HCT116 (cell line): ENCODE measurements around the gene SLC2A14. TPM values are rescaled to one million over a fixed set of nuclear protein-coding genes. Genes with fewer than 3 reads are reported as not detected.
"Not testable (repeated sequence)": the region's sequence is repeated elsewhere in the genome, so short reads cannot be mapped to it uniquely, and the experiment has no call there.

Source experiments
- ATAC-seq: fragments of 200-7000 bp; cut with Tn5 transposase; 2 replicates; pipeline ENCODE4 v1.9.1; 2020; ENCODE audit warnings: mild to moderate bottlenecking, moderate library complexity
- BruUV-seq: library from RNA; stranded (reverse); fragments of 400-500 nt; replicated peaks from 2 replicates; lab custom pipeline; 2021; lab: Mats Ljungman, UMichigan
- CTCF ChIA-PET: fragments of 300-600 bp; sonication (Branson Sonifier 250); formaldehyde crosslinking; loops from one replicate; lab custom pipeline; 2021; ENCODE audit warnings: antibody characterized with exemption; lab: Charles Lee
- POLR2A ChIA-PET: fragments of 300-600, 350-600 bp; sonication (Branson Sonifier 250); formaldehyde crosslinking; loops from one replicate; lab custom pipeline; 2021; ENCODE audit warnings: antibody characterized with exemption; lab: Charles Lee
- RAD21 ChIA-PET, 2 experiments: fragments of 300-600 bp; sonication (Branson Sonifier 250); formaldehyde crosslinking; loops; one replicate each; lab custom pipeline; 2023; ENCODE audit warnings: low total read pairs in 2 of 2; ENCODE audit not compliant: uncharacterized antibody in 2 of 2, unreplicated experiment in 2 of 2, low non-redundant PET in 1 of 2; lab: Charles Lee
- DNase-seq: peaks from one replicate; pipeline ENCODE4 v3.0.0-alpha.2; 2010; ENCODE audit warnings: low read depth, low spot score
- H2AFZ ChIP-seq: fragments of 200-600 bp; shearing (Covaris generic), sonication (generic); 2 replicates; pipeline ENCODE4 v1.6.1; 2017; ENCODE audit warnings: low read depth, mixed run types, mixed read lengths, antibody characterized with exemption, low read length; ENCODE audit not compliant: poor library complexity, severe bottlenecking
- H3K27ac ChIP-seq: 2 replicates; pipeline ENCODE4 v1.5.1; 2012; ENCODE audit warnings: low read depth, low read length
- H3K27me3 ChIP-seq: fragments of 200-600 bp; sonication (generic); 2 replicates; pipeline ENCODE4 v1.6.1; 2016; ENCODE audit warnings: mixed run types, low read length, mixed read lengths; ENCODE audit not compliant: insufficient read depth
- H3K36me3 ChIP-seq, 2 experiments: fragments of 200-500 bp in 1 of 2; fragments of 200-600 bp in 1 of 2; sonication (Bioruptor generic) in 1 of 2; sonication (generic) in 1 of 2; 2 replicates each; pipeline versions ENCODE4 v1.5.1 to v1.6.1; 2014 to 2016; ENCODE audit warnings: low read length in 2 of 2, inconsistent platforms in 1 of 2, mixed read lengths in 1 of 2, mixed run types in 1 of 2; ENCODE audit not compliant: insufficient read depth in 2 of 2, control insufficient read depth in 1 of 2
- H3K4me1 ChIP-seq, 2 experiments: fragments of 200-600 bp in 1 of 2; sonication (generic) in 1 of 2; 2 replicates each; pipeline versions ENCODE4 v1.5.1 to v1.6.1; 2012 to 2017; ENCODE audit warnings: low read length in 2 of 2, inconsistent platforms in 1 of 2, mild to moderate bottlenecking in 1 of 2, mixed read lengths in 1 of 2, mixed run types in 1 of 2, moderate library complexity in 1 of 2; ENCODE audit not compliant: insufficient read depth in 2 of 2, control insufficient read depth in 1 of 2
- H3K4me2 ChIP-seq: fragments of 200-600 bp; sonication (generic); 2 replicates; pipeline ENCODE4 v1.6.1; 2017; ENCODE audit warnings: mixed run types, low read length, mixed read lengths
- H3K4me3 ChIP-seq, 2 experiments: fragments of 200-600 bp in 1 of 2; sonication (generic) in 1 of 2; replicated peaks in 1 of 2; 2 replicates each; pipeline ENCODE4 v1.5.1; 2011 to 2016; ENCODE audit warnings: low read length in 2 of 2, control low read depth in 1 of 2, low read depth in 1 of 2, mild to moderate bottlenecking in 1 of 2, mixed read lengths in 1 of 2, mixed run types in 1 of 2
- H3K79me2 ChIP-seq: fragments of 200-600 bp; sonication (generic); 2 replicates; pipeline ENCODE4 v1.6.1; 2017; ENCODE audit warnings: mild to moderate bottlenecking, mixed run types, low read length, moderate library complexity, mixed read lengths; ENCODE audit not compliant: insufficient read depth
- H3K9ac ChIP-seq: fragments of 200-600 bp; sonication (generic); 2 replicates; pipeline ENCODE4 v1.6.1; 2016; ENCODE audit warnings: low read length, mixed read lengths
- H3K9me2 ChIP-seq: fragments of 200-600 bp; sonication (generic), shearing (Covaris generic); 2 replicates; pipeline ENCODE4 v1.6.1; 2017; ENCODE audit warnings: mixed run types, mild to moderate bottlenecking, moderate library complexity; ENCODE audit not compliant: insufficient read depth
- H3K9me3 ChIP-seq, 2 experiments: fragments of 200-500 bp in 1 of 2; fragments of 200-600 bp in 1 of 2; sonication (Bioruptor generic) in 1 of 2; sonication (generic) in 1 of 2; 2 replicates each; pipeline ENCODE4 v1.6.1; 2014 to 2017; ENCODE audit warnings: low read length in 2 of 2, mixed read lengths in 2 of 2, inconsistent platforms in 1 of 2, low read depth in 1 of 2, mild to moderate bottlenecking in 1 of 2, mixed run types in 1 of 2, moderate library complexity in 1 of 2; ENCODE audit not compliant: control insufficient read depth in 1 of 2, insufficient read depth in 1 of 2
- H4K20me1 ChIP-seq: fragments of 200-600 bp; sonication (generic), shearing (Covaris generic); 2 replicates; pipeline ENCODE4 v1.6.1; 2017; ENCODE audit warnings: mixed run types, mild to moderate bottlenecking, moderate library complexity; ENCODE audit not compliant: insufficient read depth
- SIN3A ChIP-seq: IDR thresholded peaks from 2 replicates; pipeline ENCODE4 v1.6.1; 2012; ENCODE audit warnings: low read depth
- ZBTB33 ChIP-seq: IDR thresholded peaks from 2 replicates; pipeline ENCODE4 v1.6.1; 2011; ENCODE audit warnings: mild to moderate bottlenecking, low read length, moderate library complexity; ENCODE audit not compliant: insufficient replicate concordance; ENCODE audit errors: extremely low read depth
- ZNF274 ChIP-seq: fragments of 200-500 bp; sonication (Bioruptor generic); IDR thresholded peaks from 2 replicates; pipeline ENCODE4 v1.6.1; 2014; ENCODE audit warnings: mild to moderate bottlenecking, low read depth, low read length, inconsistent platforms
- intact Hi-C: fragments of 100-400 bp; cut with micrococcal nuclease; formaldehyde crosslinking; loops from 2 replicates; pipeline ENCODE4 v1.10.0; 2022
- total RNA-seq: library from RNA; stranded (reverse); gene quantifications from one replicate; pipeline ENCODE4 v1.2.1, GENCODE V29; 2021; ENCODE audit not compliant: unreplicated experiment

The SLC2A14 gene
- total RNA-seq, 1 experiment from 2014 or later, result not detected

GRCh38 chr12:7899755-7900154 is 27.0 kb upstream of the SLC2A14 start:
- no peak for DNase-seq
- CTCF ChIA-PET, result interaction anchor here (1.9 kb wide), 1 partner anchor 33 kb away, joined by 6 read pairs; no protein-coding TSS in a partner anchor
- intact Hi-C loops, result no loop called here

GRCh38 chr12:7896726-7897125 is 24.0 kb upstream of the SLC2A14 start:
- POLR2A ChIA-PET, RAD21 ChIA-PET: not testable (repeated sequence)

More at GRCh38 chr12:7899755-7900154, 27.0 kb upstream of the SLC2A14 start:
- Histone ChIP-seq H3K4me3 (no peak overlapping the region), H3K36me3 (no peaks in the 10 kb centered on the region), H3K9me3 (no peaks in the 10 kb centered on the region), H3K9me2 (no peaks in the 10 kb centered on the region), H3K9ac (no peak overlapping the region), H3K4me2 (no peak overlapping the region), H3K4me1 (peaks cover under 1 to 6% of the 10 kb centered on the region in 2 experiments; a peak in 3 of 4 replicates), H2AFZ (no peak overlapping the region), H3K27ac (no peak overlapping the region), H3K27me3 (no peaks in the 10 kb centered on the region), H3K79me2 (no peaks in the 10 kb centered on the region), H4K20me1 (no peaks in the 10 kb centered on the region)
- no TSS peak for BruUV-seq
- no peak for TF ChIP-seq SIN3A
- no peak for TF ChIP-seq ZBTB33
- TF ChIP-seq ZNF274, result no peak
- RAD21 ChIA-PET, result no interaction called here
- no peak for ATAC-seq
- POLR2A ChIA-PET, result no interaction called here

More at GRCh38 chr12:7896726-7897125, 24.0 kb upstream of the SLC2A14 start:
- DNase-seq, ATAC-seq, H3K27me3 ChIP-seq, H3K4me2 ChIP-seq, H3K27ac ChIP-seq, CTCF ChIA-PET, H3K9ac ChIP-seq, H3K9me2 ChIP-seq, intact Hi-C loops, H3K36me3 ChIP-seq, H2AFZ ChIP-seq, H3K4me3 ChIP-seq, H4K20me1 ChIP-seq, H3K79me2 ChIP-seq, H3K9me3 ChIP-seq, H3K4me1 ChIP-seq, BruUV-seq: not testable (repeated sequence)
